Activated T-cell treated with anti-CD3 and anti-CD28 coated beads for 4 hours (primary cell): ENCODE data around the gene NMU.
"Not testable (repeated sequence)": the region's sequence is repeated elsewhere in the genome, so short reads cannot be mapped to it uniquely, and the experiment has no call there.

Experiments
- DNase-seq: peaks from one replicate; pipeline ENCODE4 v3.0.0-alpha.2; 2020

Gene NMU

GRCh38 chr4:55618546-55619143 is 17.5 kb downstream of the NMU start:
- DNase-seq, result no peak

- DNase-seq, result no peak
Measured at GRCh38 chr4:55617587-55618197, 18.4 kb downstream of the NMU start.

DNA sequence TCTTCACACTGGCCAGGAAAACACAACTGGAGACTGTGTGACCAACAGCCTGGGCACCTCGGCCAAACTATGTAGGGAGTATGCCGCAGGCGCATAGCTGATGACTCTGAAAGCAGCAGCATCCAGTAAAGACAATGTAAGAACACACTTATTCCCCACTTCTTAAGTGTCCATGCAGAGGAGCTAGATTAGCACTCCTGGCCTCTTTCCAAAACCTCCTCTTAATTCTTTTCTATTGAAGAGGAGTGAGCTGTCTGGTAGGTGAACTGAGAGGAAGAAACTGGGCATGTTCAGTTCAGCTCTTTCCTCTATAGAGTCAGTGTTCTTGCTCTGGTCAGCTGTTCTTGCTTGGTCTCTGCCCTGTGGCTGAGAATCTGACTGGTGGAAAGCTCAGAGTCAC is 21.1 kb downstream of the NMU start:
- no peak for DNase-seq

DNA sequence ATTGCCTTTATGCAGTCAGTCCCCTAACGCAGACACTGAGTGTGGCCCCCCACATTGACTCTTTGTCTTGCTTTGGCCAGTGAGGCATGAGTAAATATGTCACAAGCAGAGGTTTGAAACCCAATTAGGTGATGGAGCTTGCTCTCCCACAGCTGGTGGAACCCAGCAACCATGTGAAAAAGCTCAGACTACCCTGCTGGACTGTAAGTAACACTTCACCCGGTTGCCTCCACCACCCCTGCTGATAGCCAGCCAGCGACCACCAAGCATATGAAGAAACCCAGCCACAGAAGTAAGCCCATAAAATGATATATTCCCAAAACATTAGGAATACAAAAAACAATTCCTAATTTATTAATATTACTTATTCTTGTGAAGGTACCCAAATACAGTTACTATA is 22.5 kb downstream of the NMU start:
- DNase-seq, result no peak

DNA sequence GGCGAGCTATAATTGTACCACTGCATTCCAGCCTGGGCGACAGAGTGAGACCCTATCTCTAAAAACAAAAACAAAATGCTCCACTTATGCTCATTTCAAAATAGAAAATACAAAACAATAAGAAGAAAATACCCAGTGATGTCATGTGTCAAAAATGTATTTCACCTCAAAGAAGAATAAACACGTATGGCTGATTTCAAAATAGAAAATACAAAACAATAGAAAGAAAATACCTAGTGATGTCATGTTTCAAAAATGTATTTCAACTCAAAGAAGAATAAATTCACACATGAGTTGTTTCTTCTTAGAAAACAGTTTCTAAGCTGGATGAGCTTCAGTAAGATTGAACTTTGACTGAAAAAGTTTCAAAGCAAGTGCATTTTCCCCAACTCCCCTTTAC is 23.8 kb downstream of the NMU start:
- no peak for DNase-seq

DNA sequence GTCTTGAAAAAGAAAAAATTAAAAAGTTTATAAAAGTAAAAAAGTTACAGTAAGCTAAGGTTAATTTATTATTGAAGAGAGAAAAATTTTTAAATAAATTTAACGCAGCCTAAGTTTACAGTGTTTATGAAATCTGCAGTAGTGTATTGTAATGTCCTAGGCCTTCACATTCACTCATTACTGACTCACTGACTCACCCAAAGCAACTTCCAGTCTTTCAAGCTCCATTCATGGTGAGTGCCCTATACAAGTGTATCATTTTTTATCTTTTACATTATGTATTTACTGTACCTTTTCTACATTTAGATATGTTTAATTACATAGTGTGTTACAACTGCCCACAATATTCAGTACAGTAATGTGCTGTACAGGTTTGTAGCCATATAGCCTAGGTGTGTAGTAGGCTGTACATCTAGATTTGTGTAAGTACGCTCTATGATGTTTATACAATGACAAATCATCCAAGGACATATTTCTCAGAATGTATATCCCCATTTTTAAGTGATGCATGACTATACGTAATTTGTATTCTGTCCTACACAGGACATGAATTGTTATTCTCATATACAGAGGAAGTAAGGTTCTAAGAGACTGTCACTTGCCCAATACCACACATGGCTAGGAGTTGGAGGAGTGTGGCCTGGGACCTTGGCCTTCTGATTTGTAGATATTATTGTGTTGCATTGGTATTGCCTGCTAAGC is 24.6 kb downstream of the NMU start:
- no peak for DNase-seq

DNA sequence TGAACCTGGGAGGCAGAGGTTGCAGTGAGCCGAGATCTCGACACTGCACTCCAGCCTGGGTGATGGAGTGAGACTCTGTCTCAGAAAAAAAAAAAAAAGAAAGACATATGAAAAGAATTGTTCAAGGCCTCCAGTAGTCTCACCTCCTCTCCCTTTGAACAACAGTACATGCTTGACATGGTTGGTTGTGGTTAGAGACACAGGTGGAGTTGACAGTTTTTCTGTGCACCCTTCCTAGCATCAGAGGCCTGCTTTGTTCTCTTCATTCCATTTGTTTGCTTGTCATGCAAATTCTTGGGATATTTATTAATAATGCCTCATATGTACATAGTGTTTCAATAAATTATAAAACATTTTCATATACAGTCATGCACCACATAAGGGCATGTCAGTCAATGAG is 25.7 kb downstream of the NMU start:
- no peak for DNase-seq

DNA sequence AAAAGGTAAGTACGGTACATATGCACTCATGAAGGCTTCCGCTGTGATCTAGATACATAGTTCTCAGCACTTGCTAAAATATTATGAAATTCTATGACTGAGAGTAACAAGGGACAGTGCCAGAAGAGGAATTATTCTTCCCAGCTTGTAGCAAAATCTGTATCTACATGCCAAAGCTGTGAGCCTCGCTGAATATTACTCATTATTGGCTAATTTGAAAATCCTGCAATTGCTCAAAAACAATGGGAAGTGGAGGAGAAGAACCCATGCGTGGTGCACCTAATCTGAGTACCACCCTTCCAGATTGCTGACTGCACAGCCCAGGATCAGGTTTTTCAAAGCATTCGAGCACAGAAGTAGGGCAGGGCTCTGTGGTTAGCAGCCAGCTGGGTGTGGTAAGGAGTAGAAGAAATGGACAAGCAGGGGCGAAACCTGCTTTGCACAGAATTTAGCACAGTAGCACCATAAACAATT is 26.7 kb downstream of the NMU start:
- no peak for DNase-seq

DNA sequence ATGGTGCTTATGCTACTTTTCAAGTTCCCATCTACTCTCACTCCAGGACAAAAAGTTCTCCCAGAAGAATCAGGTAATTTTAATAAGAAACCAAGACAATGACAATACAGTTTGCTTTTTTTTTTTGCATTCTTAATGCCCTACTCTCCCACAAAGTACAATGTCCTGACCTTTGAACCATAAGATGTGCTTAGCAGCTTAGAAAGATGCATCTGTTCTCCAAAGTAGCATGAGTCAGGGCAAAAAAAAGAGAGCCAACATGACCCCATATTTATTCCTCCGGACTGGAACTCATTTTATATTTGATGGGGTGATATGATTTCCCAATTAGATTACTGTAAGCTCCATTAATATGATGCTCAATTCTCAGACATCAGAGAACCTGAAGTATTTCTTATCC is 27.5 kb downstream of the NMU start:
- no peak for DNase-seq

GRCh38 chr4:55604996-55605395 is 31.1 kb downstream of the NMU start:
- no peak for DNase-seq

DNA sequence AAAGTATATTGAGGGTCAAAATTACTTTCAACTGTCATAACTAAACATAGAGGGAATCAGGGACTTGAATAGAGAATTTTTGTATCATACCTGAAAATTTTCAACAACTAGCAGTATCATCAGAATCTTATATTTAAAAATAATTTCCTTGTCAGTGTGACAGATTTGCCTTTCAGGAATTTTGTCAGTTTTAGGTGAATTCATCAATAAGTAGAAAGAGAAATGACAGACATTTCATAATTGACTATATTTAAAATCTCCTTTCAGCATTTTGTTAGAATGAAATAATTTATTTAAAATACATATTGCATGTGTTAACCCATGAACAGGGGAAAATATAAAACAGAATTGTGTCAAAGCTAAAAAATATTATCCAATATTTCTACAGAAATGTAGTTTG is 35.5 kb downstream of the NMU start:
- DNase-seq, result no peak

GRCh38 chr4:55598641-55599040 is 37.5 kb downstream of the NMU start:
- DNase-seq, result no peak

DNA sequence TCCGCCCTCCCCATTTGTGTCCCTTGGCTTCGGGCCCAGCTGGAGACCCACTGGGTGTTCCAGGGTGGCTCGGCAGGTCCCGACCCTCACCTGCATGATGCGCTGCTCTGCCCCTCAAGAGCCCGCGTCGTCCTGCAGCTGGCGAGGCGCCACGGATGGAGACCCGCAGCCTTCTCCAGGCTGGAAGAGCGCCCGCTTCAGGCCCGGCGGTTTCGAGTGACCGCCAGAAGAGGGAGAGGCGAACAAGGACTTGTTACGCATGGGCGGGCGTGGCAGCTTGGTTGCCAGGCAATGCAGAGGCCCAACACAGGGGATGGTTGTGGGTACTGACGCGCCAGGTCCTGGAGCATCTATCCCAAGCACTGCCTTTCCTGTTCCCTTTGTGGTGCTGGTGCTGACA is 44.1 kb downstream of the NMU start, which contains the start of gene PDCL2:
PDCL2 (minus strand) TSS at position 232 of the 400 bp plus-strand sequence; CDS start at position 96, 136 bp downstream.
- no peak for DNase-seq

DNA sequence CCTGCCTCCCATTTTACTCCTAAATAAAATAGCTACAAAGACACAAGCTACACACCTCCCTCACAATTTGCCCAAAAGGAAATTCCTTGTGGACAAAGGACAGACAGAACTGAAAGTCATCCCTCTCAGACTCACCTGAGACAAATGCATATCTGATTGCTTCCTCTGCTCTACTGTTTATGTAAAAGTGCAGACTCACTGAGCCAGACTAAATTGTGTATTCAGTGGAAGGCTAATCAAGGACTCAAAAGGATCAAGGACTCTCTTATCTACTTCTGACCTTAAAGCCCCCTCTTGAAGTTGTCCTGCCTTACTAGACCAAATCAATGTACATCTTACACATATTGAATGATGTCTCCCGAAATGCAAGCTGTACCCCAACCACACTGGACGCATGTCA is 47.9 kb downstream of the NMU start:
- no peak for DNase-seq

- not testable (repeated sequence) for DNase-seq
Measured at GRCh38 chr4:55582773-55583172, 53.3 kb downstream of the NMU start.

- DNase-seq, result no peak
Measured at GRCh38 chr4:55578341-55579010, 57.6 kb downstream of the NMU start.

DNA sequence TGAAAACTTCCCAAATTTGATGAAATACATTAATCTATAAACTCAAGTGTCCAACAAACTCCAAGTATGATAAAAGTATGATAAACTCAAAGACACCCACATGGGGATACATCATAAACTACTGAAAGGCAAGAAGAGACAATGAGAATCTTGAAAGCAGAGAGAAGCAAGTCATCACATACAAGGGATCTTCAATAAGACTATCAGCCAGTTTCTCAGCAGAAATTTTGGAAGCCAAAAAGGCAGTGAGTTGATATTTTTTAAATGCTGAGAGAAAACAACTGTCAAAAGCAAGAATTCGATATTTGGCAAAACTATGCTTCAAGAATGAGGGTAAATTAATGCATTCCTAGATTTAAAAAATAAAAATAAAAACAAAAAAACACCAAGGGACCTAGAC is 60.6 kb downstream of the NMU start:
- DNase-seq, result no peak

DNA sequence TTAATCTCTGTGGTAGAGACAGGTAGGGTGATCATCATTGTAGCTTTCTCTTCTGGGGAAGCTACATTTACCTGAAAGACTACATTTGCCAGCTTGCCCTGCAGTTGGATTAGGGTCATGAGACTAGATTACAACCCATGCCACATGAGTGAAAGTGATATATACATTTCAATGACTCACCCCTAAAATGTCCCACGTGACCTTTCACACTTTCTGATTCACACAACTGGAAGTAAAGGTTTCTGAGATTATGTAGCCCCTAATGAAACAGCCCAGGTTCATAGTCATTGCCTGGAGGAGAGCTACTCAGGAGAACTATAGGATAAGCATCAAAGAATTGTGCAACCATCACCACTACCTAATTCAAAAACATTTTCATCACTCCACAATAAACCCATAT is 61.8 kb downstream of the NMU start:
- DNase-seq, result no peak

- DNase-seq, result no peak
Measured at GRCh38 chr4:55571806-55572205, 64.3 kb downstream of the NMU start.

DNA sequence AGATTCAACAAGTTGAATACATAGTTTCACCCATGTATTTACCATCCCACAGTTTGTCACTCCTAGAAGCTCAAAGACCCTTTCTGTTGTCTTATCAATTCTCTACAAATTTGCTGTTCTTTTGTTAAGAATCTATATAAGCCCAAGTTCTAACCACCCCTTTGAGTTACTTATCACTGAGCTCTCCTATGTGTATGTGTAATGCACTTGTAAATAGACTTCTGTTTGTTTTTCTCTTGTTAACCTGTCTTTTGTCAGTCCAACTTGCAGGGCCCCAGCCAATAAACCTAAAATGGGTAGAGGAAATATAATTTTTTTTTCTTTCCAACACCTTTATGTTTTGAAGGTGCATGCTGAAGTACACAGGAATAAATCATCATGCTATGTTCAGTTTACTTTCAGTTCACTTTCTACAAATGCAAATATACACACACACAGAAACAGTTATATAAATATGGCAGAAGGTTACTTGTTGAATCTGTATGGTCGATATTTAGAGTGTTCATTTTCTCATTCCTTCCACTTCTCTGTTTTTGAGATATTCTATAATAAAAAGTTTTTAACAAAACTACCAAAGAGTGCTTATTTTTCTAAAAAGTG is 67.1 kb downstream of the NMU start:
- DNase-seq, result no peak

DNA sequence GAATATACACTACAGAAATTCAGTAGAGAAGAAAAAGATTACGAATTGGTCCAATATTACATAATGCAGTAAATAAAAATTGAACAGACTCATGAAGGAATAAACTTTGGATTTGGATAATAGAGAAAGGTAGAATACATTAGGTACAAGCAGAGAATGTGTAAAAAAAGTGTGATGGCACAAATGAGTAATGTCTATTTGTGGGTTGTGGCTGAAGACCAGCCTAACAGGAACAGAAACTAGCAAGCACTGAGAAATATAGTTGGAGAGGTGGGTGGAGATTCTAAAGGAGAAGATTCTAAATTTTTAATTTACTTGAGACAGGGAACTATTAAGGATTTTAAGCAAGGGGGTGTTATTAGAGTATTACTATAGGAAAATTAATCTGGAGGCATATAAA is 74.2 kb downstream of the NMU start:
- DNase-seq, result no peak

DNA sequence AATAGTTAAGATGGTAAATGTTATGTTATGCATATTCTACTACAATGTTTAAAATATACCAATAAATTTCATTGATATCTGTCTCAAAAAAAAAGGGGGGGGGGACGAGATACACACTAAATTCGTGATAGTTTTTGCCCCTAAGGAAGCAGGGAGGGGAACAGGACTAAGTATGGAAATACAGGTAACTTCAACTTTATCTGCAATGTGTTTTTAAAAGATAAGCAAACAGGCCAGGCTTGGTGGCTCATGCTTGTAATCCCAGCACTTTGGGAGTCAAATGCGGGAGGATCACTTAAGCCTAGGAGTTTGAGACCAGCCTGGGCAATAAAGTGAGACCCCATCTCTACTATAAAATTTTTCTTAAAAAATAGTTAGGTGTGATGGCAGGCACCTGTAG is 76.0 kb downstream of the NMU start:
- no peak for DNase-seq

DNA sequence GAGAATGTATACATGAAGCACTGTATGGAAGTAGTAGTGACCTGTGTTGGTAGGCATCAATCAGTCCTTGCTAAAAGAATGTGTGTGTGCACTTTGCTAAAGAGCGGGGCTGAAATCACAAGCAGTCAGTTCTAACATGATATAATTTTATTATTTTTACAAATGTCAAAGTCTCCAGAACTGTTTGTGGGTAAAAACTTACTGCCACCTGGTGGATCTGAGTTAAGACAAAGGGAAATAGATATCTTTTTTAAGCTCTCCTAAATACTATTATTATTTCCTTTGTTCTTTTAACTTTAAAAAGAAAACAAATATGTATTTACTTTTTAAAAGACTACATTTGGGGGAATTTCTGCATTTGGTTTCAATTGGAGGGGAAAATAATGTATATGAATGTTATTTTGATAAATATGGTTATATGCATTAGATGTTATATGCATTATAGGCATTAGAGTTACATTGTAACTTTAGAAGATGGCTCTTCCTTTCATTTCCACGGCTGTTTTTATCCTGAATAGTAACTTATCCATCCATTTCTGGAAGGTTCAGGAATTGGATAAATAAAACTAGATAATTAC is 81.6 kb downstream of the NMU start:
- no peak for DNase-seq
